ENCODE data around the gene EPRS1.

DNA sequence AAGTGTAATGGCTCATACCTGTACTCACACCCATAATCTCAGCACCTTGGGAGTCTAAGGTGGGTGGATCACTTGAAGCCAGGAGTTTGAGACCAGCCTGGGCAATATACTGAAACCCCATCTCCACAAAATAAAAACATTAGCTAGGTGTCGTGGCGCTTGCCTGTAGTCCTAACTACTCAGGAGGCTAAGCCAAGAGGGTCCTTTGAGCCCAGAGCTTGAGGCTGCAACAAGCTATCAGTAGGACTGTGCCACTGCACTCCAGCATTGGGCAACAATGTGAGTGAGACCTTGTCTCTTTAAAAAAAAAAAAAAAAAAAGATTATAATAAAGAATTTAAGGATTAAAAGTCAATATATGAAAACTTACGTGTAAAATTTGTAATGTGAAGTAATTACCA is 31.6 kb upstream of the EPRS1 start:
- TF ChIP-seq POLR2AphosphoS5 (IDR thresholded peaks at IDR 0.05; ENCODE audit: low read depth, low read length) (no peak), POLR2A (IDR thresholded peaks at IDR 0.05; ENCODE audit: low read depth, low read length) (no peak)
